ENCODE data around the gene MEGF11.

The MEGF11 gene

DNA sequence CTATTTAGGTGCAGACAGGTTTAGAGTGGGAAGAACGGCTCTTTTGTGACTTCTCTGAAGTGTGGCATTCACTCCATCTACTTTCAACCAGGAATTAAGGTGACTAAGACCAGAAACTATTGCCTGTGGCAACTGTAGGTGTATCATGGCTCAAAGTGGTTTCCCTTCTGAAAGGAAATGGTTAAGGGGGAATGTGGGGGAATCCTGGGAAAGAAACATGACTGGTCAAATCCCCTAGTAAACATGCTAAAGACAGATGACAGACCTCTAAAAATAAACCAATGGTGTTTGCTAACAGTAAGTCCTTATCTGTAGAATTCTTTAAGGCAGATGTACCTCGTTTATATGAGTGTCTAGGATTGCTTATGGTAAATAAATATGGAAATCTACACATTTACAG lies 56.9 kb downstream of the MEGF11 start:
- Mint-ChIP-seq H3K27me3 (peaks cover 8% of the 10 kb centered on the region), H3K4me3 (no peak overlapping the region), H3K27ac (no peak overlapping the region), H3K36me3 (no peaks in the 10 kb centered on the region), H3K4me1 (no peaks in the 10 kb centered on the region), H3K9me3 (no peaks in the 10 kb centered on the region)
- DNase-seq, result no peak
- CTCF ChIA-PET, result no interaction called here

DNA sequence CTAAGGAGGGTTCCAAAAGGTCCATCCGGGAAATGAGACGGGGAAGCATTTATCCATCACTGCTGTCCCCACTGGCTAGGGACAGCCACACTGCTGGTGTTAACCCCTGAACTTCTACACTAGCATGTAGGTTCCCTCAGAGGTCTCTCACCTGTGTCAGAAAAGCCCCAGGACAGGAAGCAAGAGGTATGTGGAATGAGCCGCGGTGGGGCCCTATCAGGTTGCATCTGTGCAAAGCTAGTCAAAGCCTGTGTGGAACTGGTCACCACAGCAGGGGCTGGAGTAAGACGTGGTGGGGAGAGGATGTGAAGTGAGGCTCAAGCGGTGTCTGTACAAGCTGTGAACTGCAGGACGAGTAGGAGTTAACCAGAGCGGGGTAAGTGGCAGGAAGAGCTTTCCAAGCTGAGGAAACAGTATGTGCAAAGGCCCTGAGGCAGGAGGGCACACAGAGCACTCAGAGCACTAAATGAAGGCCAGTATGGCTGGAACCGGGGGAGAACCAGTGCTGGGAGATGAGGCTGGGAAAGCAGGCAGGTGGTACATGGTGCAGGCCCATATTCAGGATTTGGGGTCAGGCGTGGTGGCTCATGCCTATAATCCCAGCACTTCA lies 57.8 kb downstream of the MEGF11 start:
- Mint-ChIP-seq H3K9me3 (no peaks in the 10 kb centered on the region), H3K4me3 (no peak overlapping the region)
- CTCF ChIA-PET, result no interaction called here

DNA sequence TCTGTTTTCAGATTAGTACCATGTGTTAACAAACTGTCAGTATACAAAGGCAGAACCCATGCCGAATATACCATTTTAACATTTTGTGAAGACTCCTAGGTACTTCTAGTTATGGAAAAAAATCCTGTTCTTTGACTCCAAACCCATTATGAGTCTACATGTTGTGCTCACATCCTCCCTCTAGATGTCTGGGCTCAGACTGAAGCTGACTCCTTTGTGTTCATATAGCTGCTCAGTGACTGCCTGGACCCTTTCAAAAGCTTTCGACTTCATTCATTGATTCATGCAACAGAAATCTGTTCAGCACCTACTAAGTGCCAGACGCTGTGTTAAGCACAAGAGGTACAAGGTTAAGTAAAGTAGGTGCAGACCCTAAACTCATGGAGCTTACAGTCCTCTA lies 60.5 kb downstream of the MEGF11 start:
- Mint-ChIP-seq H3K4me1 (no peaks in the 10 kb centered on the region), H3K9me3 (no peaks in the 10 kb centered on the region), H3K27me3 (peaks cover 19% of the 10 kb centered on the region), H3K36me3 (no peaks in the 10 kb centered on the region), H3K4me3 (no peak overlapping the region), H3K27ac (no peak overlapping the region)
- CTCF ChIA-PET, result interaction anchor here (0.6 kb wide), 1 partner anchor 556 kb away, joined by 3 read pairs; no protein-coding TSS in a partner anchor
- DNase-seq, result no peak

More for the DNA sequence above, 57.8 kb downstream of the MEGF11 start:
- H3K36me3 Mint-ChIP-seq, result no peaks in the 10 kb centered on the region
- no peak overlapping the region for H3K27ac Mint-ChIP-seq
- no peaks in the 10 kb centered on the region for H3K4me1 Mint-ChIP-seq
- no peak for DNase-seq
- peaks cover 8% of the 10 kb centered on the region for H3K27me3 Mint-ChIP-seq

DNA sequence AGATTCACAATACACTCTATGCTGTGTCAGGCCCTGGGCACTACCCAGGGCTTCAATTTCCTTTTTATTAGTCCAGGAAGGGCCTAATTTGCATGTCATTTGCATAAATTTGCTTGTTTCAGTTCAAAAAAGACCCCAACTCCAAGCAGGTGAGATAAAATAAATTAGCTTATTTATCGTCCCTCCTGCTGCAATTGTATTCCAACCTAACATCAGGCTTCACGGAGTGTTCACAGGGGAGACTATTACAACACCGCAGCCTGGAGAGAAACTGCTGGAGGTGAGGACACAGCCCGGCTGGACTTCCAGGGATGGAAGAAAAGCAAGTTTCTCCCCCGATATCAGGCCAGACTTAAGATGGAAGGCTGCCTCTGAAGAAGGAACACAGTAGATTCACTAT lies 62.8 kb downstream of the MEGF11 start:
- Mint-ChIP-seq H3K9me3 (no peaks in the 10 kb centered on the region), H3K27me3 (peaks cover 35% of the 10 kb centered on the region), H3K4me1 (no peaks in the 10 kb centered on the region), H3K27ac (no peak overlapping the region), H3K36me3 (no peaks in the 10 kb centered on the region), H3K4me3 (no peak overlapping the region)
- CTCF ChIA-PET, result interaction anchor here (0.9 kb wide), 1 partner anchor 79 kb away, joined by 4 read pairs; no protein-coding TSS in a partner anchor
- DNase-seq, result no peak

DNA sequence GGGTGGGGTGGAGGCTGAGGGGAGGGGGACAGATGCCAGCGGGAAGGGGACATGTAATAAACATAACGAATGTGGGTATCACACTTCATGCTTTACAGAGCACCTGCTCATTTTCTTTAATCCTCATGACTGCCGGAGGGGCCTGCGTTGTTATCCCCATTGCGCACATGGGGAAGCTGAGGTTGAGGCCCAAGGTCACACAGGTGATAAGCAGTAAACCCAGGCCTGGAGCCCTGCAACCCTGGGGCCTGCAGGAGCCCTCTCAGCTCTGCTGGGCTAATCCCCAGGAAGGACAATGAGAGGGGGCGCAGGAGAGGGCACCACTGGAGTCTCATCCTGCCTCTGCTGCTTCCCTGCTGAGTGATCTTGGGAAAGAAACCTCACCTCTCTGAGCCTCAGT lies 64.3 kb downstream of the MEGF11 start:
- H3K4me1 Mint-ChIP-seq, result no peaks in the 10 kb centered on the region
- no peak overlapping the region for H3K27ac Mint-ChIP-seq
- no peaks in the 10 kb centered on the region for H3K36me3 Mint-ChIP-seq
- peaks cover 50% of the 10 kb centered on the region for H3K27me3 Mint-ChIP-seq
- DNase-seq, result no peak
- H3K4me3 Mint-ChIP-seq, result no peak overlapping the region
- H3K9me3 Mint-ChIP-seq, result no peaks in the 10 kb centered on the region
- CTCF ChIA-PET, result interaction anchor here (1.4 kb wide), 1 partner anchor 18 kb away, joined by 3 read pairs; no protein-coding TSS in a partner anchor

DNA sequence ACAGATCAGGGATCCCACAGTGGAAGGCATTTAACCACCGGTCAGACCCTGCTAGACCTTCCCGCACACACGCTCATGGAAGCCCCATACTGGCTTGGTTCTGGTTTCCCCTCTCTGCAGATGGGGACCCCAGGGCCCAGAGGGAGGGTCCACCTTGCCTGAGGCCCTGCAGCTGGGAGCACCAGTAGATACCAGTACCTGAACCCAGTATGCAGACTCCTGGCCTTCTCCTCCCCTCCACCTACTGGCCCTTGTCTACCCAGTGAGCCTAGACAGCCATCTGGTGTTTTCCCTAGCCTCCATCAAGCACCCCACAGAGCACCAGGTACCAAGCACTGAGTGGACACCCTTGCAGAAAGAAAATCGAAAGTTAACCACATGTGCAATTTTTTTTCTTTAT lies 65.1 kb downstream of the MEGF11 start:
- no peaks in the 10 kb centered on the region for H3K36me3 Mint-ChIP-seq
- no peak overlapping the region for H3K4me3 Mint-ChIP-seq
- CTCF ChIA-PET, result no interaction called here

DNA sequence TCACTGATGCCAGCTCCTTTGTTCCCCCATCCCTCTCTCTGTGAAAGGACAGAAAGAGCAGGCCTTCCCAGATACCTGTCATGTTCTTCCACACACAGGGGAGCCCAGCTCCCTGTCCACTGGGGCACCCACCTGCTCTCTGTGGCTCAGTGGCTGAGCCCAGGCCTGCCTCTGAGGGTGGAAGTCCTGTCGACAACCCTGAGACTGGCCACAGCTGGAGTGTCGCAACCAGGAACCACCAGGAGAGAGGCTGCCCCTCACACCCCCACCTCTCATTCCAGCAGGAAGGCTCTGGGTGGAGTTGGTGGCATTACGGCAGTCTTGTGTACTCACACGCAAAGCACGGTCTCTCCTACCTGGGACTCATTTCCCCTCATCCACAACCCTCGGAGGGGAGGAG lies 66.3 kb downstream of the MEGF11 start:
- no peak for DNase-seq
- no peaks in the 10 kb centered on the region for H3K36me3 Mint-ChIP-seq

More for the DNA sequence above, 65.1 kb downstream of the MEGF11 start:
- Mint-ChIP-seq H3K4me1 (no peaks in the 10 kb centered on the region), H3K27me3 (peaks cover 56% of the 10 kb centered on the region), H3K27ac (no peak overlapping the region), H3K9me3 (no peaks in the 10 kb centered on the region)
- no peak for DNase-seq

DNA sequence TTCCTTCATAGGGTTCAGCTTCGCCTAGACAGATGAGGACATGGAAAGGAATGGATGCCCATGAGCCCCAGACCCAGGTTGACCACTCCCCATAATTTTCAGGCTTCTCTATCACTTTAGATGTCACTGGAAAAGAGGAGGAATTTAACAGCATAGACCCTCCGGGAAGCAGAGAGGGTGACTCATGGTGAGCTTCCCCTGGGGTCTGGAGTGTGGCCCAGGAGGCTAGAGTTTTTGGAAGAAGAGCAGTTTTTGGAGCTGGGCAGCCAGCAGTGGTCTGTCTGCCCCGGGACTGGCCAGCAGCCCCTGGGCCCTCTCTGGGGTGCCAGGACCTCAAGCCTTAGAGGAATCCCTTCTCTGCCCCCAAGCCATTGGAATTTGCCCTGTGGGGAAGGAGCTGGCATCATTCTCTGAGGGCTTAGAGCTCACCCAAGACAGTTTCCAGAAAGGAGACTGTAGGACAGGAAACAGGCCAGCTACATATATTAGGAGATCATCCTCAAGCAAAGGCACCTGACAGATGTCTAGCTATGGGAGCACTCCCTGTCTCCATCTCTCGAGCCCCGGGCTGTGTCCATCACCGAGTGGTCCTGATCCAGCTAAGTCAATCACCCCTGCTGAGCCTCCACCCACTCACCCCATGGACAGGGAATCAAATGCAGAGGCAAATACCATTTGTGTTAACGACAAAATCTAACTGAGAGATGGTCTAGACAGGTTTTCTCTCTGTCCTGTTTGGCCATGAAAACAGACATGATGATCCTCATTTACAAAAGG lies 67.3 kb downstream of the MEGF11 start:
- no peaks in the 10 kb centered on the region for H3K36me3 Mint-ChIP-seq
- DNase-seq, result no peak
- H3K4me1 Mint-ChIP-seq, result no peaks in the 10 kb centered on the region
- no peak overlapping the region for H3K27ac Mint-ChIP-seq
- H3K4me3 Mint-ChIP-seq, result no peak overlapping the region
- CTCF ChIA-PET, result interaction anchor here (0.8 to 0.9 kb wide), 2 partner anchors 18 to 323 kb away, joined by 3 read pairs; no protein-coding TSS in a partner anchor
- no peaks in the 10 kb centered on the region for H3K9me3 Mint-ChIP-seq
- H3K27me3 Mint-ChIP-seq, result peaks cover 74% of the 10 kb centered on the region

More for the DNA sequence above, 66.3 kb downstream of the MEGF11 start:
- Mint-ChIP-seq H3K4me1 (no peaks in the 10 kb centered on the region), H3K4me3 (no peak overlapping the region), H3K27me3 (peaks cover 67% of the 10 kb centered on the region), H3K27ac (no peak overlapping the region), H3K9me3 (no peaks in the 10 kb centered on the region)
- CTCF ChIA-PET, result interaction anchor here (0.6 to 0.9 kb wide), 2 partner anchors 324 to 454 kb away, joined by 3 to 4 read pairs; no protein-coding TSS in a partner anchor

DNA sequence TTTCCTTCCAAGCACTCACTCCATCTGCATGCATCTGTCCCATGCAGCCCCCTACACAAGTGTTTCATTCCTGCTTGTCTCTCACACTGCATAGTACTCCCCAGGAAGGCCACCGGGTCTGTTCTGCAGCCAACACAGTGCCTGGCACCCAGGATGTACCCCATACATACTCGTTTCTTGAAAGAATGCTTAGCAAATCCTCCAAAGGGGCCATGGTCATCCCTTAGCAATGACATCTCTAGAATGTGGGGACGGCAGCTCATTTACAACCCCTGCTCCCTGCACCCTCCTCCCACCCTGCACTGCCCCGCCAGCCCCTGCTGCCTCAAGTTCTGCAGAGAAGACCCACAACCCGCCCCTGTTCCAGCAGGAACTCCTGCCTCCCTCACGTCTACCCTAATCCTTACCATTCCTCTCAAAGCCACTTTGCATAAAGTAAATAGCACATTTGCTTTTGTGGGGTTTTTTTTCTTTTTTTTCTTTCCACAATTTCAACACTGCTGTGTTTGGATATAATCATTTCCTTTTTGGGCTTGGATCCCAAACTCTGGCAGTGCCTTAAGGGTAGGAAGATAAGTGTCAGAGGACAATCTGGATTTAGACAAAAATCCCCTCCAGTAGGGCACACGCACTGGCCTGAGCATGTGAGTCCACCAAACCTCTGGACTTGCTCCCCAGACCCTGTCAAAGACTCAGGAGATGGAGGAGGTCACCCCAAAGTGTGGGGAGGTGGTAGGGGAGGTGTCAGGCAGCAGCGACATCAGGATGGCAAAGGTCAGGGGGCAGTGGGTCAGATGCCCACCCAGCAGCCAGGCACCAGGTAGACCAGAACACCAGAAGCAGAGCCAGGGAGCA lies 68.4 kb downstream of the MEGF11 start:
- H3K36me3 Mint-ChIP-seq, result no peaks in the 10 kb centered on the region
- no peaks in the 10 kb centered on the region for H3K9me3 Mint-ChIP-seq
- no peak overlapping the region for H3K4me3 Mint-ChIP-seq
- H3K27ac Mint-ChIP-seq, result no peak overlapping the region
- DNase-seq, result no peak
- peaks cover 79% of the 10 kb centered on the region for H3K27me3 Mint-ChIP-seq
- CTCF ChIA-PET, result no interaction called here
- H3K4me1 Mint-ChIP-seq, result no peaks in the 10 kb centered on the region

DNA sequence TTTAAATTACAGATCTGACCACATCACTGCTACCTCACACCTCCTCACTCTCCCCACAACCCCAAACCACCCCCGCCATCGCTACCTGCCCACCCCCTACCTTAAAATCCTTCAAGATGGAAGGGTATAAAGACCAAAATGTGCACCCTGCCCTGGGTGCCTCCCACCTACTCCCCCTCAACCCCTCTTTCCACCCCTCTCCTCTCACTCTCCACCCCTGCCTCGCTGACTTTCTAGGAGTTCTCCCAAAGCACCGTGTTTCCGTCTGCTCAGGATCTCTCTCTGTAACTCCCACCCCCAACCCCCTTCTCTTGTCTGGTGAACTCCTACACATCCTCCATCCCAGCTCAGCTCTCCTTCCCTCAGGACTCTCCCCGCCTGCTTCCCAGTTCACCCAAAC lies 69.1 kb downstream of the MEGF11 start:
- H3K4me1 Mint-ChIP-seq, result no peaks in the 10 kb centered on the region
- H3K27ac Mint-ChIP-seq, result no peak overlapping the region
- H3K36me3 Mint-ChIP-seq, result no peaks in the 10 kb centered on the region
- H3K27me3 Mint-ChIP-seq, result peaks cover 79% of the 10 kb centered on the region
- no peak for DNase-seq
- no peaks in the 10 kb centered on the region for H3K9me3 Mint-ChIP-seq
- H3K4me3 Mint-ChIP-seq, result no peak overlapping the region
- CTCF ChIA-PET, result no interaction called here

DNA sequence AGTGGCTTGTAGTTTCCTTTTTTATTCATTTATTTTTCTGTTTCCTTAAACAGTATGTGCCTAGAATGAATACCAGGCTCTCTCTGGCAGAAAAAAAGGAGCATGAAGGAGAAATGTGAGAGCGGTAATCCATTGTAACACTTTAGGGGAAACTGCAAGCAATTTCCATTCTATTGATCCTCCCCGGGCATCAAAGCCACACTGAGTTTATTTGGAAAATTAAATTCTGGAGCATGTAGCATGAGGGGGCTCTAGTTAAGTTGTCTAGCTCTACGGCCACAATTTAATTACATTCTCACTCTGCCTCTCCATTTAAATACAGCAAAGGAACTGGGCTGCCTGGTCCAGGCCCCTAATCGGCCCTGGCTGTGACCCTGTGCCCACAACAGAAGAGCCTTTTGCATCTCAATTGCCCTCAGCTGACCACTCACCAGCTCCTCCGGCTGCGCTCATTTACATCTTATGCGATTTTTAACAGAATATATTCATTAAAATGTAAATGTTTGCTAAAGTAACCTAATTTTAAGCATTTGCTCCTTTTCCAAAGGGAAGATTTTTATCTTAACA lies 72.9 kb downstream of the MEGF11 start:
- no peaks in the 10 kb centered on the region for H3K9me3 Mint-ChIP-seq
- H3K27ac Mint-ChIP-seq, result no peak overlapping the region
- DNase-seq, result no peak
- CTCF ChIA-PET, result no interaction called here
- H3K4me1 Mint-ChIP-seq, result no peaks in the 10 kb centered on the region
- peaks cover 84% of the 10 kb centered on the region for H3K27me3 Mint-ChIP-seq
- H3K36me3 Mint-ChIP-seq, result no peaks in the 10 kb centered on the region
- H3K4me3 Mint-ChIP-seq, result no peak overlapping the region

DNA sequence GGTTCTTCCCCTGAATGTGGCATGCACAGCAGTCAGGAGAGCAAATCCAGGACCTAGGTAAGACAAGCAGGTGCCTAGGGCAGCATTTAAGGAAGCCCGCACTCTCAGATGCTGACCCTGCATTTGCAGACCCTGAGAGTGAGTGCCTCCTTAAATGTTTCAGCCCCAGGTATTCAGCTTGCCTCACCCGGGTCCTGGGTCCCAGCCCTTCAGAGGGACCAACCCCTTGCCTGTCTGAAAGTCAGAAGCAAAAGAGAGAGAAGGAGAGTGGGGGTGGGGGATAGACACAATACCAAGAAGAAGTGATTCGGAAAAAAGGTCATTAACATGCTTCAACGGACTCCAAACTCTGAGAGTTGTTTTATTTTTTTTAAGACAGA lies 75.0 kb downstream of the MEGF11 start:
- CTCF ChIA-PET, result no interaction called here
- Mint-ChIP-seq H3K4me3 (no peak overlapping the region), H3K4me1 (no peaks in the 10 kb centered on the region), H3K36me3 (no peaks in the 10 kb centered on the region), H3K27ac (no peak overlapping the region), H3K9me3 (no peaks in the 10 kb centered on the region), H3K27me3 (peaks cover 83% of the 10 kb centered on the region)
- no peak for DNase-seq

DNA sequence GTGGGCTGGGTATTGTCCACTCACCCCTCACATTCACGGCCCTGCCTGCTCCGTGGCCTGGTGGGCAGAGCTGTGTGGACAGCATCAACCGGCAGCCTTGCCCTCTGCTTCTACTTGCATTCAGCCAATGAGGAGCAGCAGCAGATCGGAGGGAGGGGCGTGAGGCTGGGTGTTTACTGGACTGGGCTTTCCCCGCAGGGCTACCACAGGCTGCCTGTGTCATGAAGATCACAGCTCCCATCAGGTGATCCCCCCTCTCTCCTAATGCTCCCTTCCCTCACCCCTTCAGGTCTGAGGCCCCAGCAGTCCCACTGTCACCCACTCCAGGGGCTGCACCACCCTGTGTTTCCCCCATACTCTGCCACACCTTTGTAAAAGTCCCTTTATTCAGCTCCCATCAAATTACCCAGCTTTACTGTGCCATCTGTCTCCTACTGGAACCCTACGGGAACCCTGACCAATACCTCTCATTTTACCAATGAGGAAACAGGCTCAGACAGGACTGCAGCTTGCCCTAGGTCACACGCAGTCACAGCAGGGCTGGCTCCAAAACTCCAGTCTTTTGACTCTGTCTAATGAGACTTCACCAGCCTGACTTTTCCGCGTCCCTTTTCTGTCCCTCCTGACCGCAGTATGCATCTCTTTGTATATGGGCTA lies 81.1 kb downstream of the MEGF11 start:
- Mint-ChIP-seq H3K36me3 (no peaks in the 10 kb centered on the region), H3K27me3 (peaks cover 42% of the 10 kb centered on the region), H3K4me3 (no peak overlapping the region), H3K4me1 (no peaks in the 10 kb centered on the region), H3K9me3 (no peaks in the 10 kb centered on the region), H3K27ac (no peak overlapping the region)
- no peak for DNase-seq
- CTCF ChIA-PET, result no interaction called here

DNA sequence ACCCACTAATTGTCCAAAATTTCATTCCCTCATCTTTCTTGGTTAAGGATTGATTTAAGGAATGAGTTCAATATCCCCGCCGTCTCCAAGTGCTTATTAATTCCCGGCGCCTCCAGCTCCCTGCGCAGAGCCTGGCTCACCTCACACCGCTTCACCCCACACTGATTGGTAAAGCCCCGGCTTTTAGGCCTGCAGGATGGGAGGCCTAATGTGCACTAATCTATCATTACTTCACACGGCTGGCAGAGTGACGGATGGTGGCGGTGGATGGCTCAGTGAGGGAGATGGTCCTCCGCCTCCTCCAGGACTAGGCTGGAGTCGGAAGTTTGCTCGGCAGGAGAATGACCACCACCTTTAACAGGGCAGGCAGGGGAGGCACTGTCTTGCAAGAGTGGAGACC lies 81.7 kb downstream of the MEGF11 start:
- Mint-ChIP-seq H3K4me1 (no peaks in the 10 kb centered on the region), H3K27me3 (peaks cover 41% of the 10 kb centered on the region), H3K4me3 (no peak overlapping the region), H3K27ac (no peak overlapping the region), H3K36me3 (no peaks in the 10 kb centered on the region), H3K9me3 (no peaks in the 10 kb centered on the region)
- CTCF ChIA-PET, result no interaction called here
- DNase-seq, result no peak
